H9 (cell line): Measurements from ENCODE around the gene TK2. TPM values are rescaled to one million over a fixed set of nuclear protein-coding genes. Genes with fewer than 3 reads are reported as not detected.

Source experiments
- DNase-seq: peaks from one replicate; pipeline ENCODE4 v3.0.0-alpha.2; 2017
- H2AFZ ChIP-seq: one replicate; pipeline ENCODE4 v1.6.1; 2013; ENCODE audit warnings: mild to moderate bottlenecking, low read length, control low read depth, moderate library complexity
- H2AK5ac ChIP-seq: 2 replicates; pipeline ENCODE4 v1.6.1; 2013; ENCODE audit warnings: low read length, control low read depth, mixed read lengths; ENCODE audit not compliant: insufficient read length
- H2BK120ac ChIP-seq: one replicate; pipeline ENCODE4 v1.6.1; 2013; ENCODE audit warnings: low read depth, mild to moderate bottlenecking, low read length, control low read depth, inconsistent platforms; ENCODE audit not compliant: poor library complexity, severe bottlenecking
- H2BK12ac ChIP-seq: 2 replicates; pipeline ENCODE4 v1.6.1; 2013; ENCODE audit warnings: low read length, control low read depth, mixed read lengths, low read depth; ENCODE audit not compliant: insufficient read length
- H2BK15ac ChIP-seq: 2 replicates; pipeline ENCODE4 v1.6.1; 2013; ENCODE audit warnings: low read depth, low read length, control low read depth
- H2BK20ac ChIP-seq: one replicate; pipeline ENCODE4 v1.6.1; 2013; ENCODE audit warnings: low read depth, mild to moderate bottlenecking, low read length, control low read depth, inconsistent platforms; ENCODE audit not compliant: poor library complexity, severe bottlenecking
- H2BK5ac ChIP-seq: 2 replicates; pipeline ENCODE4 v1.6.1; 2013; ENCODE audit warnings: low read length, control low read depth, mixed read lengths; ENCODE audit not compliant: insufficient read length
- H3K14ac ChIP-seq: 2 replicates; pipeline ENCODE4 v1.6.1; 2013; ENCODE audit warnings: low read length, control low read depth; ENCODE audit not compliant: insufficient read depth
- H3K18ac ChIP-seq: 2 replicates; pipeline ENCODE4 v1.6.1; 2013; ENCODE audit warnings: low read depth, mild to moderate bottlenecking, mixed read lengths, low read length, control low read depth; ENCODE audit not compliant: insufficient read length
- H3K23ac ChIP-seq: 2 replicates; pipeline ENCODE4 v1.6.1; 2013; ENCODE audit warnings: low read length, control low read depth, mixed read lengths, low read depth; ENCODE audit not compliant: insufficient read length
- H3K23me2 ChIP-seq: 2 replicates; pipeline ENCODE4 v1.6.1; 2013; ENCODE audit warnings: low read depth, mild to moderate bottlenecking, mixed read lengths, low read length, control low read depth; ENCODE audit not compliant: insufficient read length, poor library complexity, severe bottlenecking
- H3K27ac ChIP-seq: 2 replicates; pipeline ENCODE4 v1.5.1; 2013; ENCODE audit warnings: low read length, control low read depth, mixed read lengths, low read depth; ENCODE audit not compliant: insufficient read length
- H3K27me3 ChIP-seq: 2 replicates; pipeline ENCODE4 v1.6.1; 2013; ENCODE audit warnings: low read length, control low read depth, inconsistent platforms; ENCODE audit not compliant: insufficient read depth
- H3K4ac ChIP-seq: 2 replicates; pipeline ENCODE4 v1.6.1; 2013; ENCODE audit warnings: low read depth, mild to moderate bottlenecking, control low read depth, inconsistent platforms, low read length, moderate library complexity
- H3K4me1 ChIP-seq: 2 replicates; pipeline ENCODE4 v1.6.1; 2013; ENCODE audit warnings: low read length, control low read depth, inconsistent platforms; ENCODE audit not compliant: insufficient read depth
- H3K4me2 ChIP-seq: 2 replicates; pipeline ENCODE4 v1.6.1; 2013; ENCODE audit warnings: low read length, control low read depth, mixed read lengths; ENCODE audit not compliant: insufficient read length, insufficient read depth
- H3K56ac ChIP-seq: 2 replicates; pipeline ENCODE4 v1.6.1; 2013; ENCODE audit warnings: low read depth, mild to moderate bottlenecking, mixed read lengths, low read length, control low read depth; ENCODE audit not compliant: insufficient read length
- H3K79me1 ChIP-seq: 2 replicates; pipeline ENCODE4 v1.6.1; 2013; ENCODE audit warnings: low read depth, mild to moderate bottlenecking, moderate library complexity, low read length, control low read depth, inconsistent platforms; ENCODE audit not compliant: insufficient read depth, poor library complexity, severe bottlenecking
- H3K79me2 ChIP-seq: 2 replicates; pipeline ENCODE4 v1.6.1; 2013; ENCODE audit warnings: low read length, control low read depth, inconsistent platforms; ENCODE audit not compliant: insufficient read depth
- H3K9ac ChIP-seq: 2 replicates; pipeline ENCODE4 v1.6.1; 2013; ENCODE audit warnings: low read length, control low read depth, mixed read lengths; ENCODE audit not compliant: insufficient read length; ENCODE audit errors: extremely low read depth
- H3K9me3 ChIP-seq: one replicate; pipeline ENCODE4 v1.6.1; 2013; ENCODE audit warnings: low read depth, low read length, inconsistent platforms; ENCODE audit not compliant: control insufficient read depth
- H3T11ph ChIP-seq: one replicate; pipeline ENCODE4 v1.6.1; 2013; ENCODE audit warnings: mild to moderate bottlenecking, low read length, control low read depth, inconsistent platforms
- H4K20me1 ChIP-seq: one replicate; pipeline ENCODE4 v1.6.1; 2013; ENCODE audit not compliant: control insufficient read depth, insufficient read length, insufficient read depth
- H4K5ac ChIP-seq: 2 replicates; pipeline ENCODE4 v1.6.1; 2013; ENCODE audit warnings: low read depth, mild to moderate bottlenecking, mixed read lengths, low read length, control low read depth; ENCODE audit not compliant: insufficient read length
- H4K8ac ChIP-seq: replicated peaks from 2 replicates; pipeline ENCODE4 v1.6.1; 2013; ENCODE audit warnings: low read length, control low read depth, mixed read lengths, low read depth; ENCODE audit not compliant: insufficient read length
- H4K91ac ChIP-seq: 2 replicates; pipeline ENCODE4 v1.6.1; 2013; ENCODE audit warnings: low read depth, mild to moderate bottlenecking, moderate library complexity, mixed read lengths, low read length, control low read depth; ENCODE audit not compliant: insufficient read length
- H3K27ac Mint-ChIP-seq, 3 experiments: 2 replicates in 2 of 3; 3 replicates in 1 of 3; pipeline ENCODE4 v1.8.0; 2020 to 2021; ENCODE audit warnings: mixed read lengths in 3 of 3, mild to moderate bottlenecking in 1 of 3, moderate library complexity in 1 of 3
- H3K27me3 Mint-ChIP-seq: 2 replicates; pipeline ENCODE4 v1.8.0; 2021; ENCODE audit warnings: low read depth, mild to moderate bottlenecking, moderate library complexity, mixed read lengths
- H3K36me3 Mint-ChIP-seq, 3 experiments: 2 replicates in 2 of 3; 3 replicates in 1 of 3; pipeline ENCODE4 v1.8.0; 2020 to 2021; ENCODE audit warnings: low read depth in 3 of 3, mixed read lengths in 3 of 3; ENCODE audit not compliant: insufficient read depth in 1 of 3
- H3K4me1 Mint-ChIP-seq, 2 experiments: 2 replicates each; pipeline ENCODE4 v1.8.0; 2020; ENCODE audit warnings: mixed read lengths in 2 of 2
- H3K4me3 Mint-ChIP-seq, 2 experiments: 2 replicates in 1 of 2; 3 replicates in 1 of 2; pipeline ENCODE4 v1.8.0; 2020 to 2021; ENCODE audit warnings: mild to moderate bottlenecking in 2 of 2, mixed read lengths in 2 of 2, moderate library complexity in 1 of 2
- H3K9me3 Mint-ChIP-seq, 2 experiments: 2 replicates in 1 of 2; 3 replicates in 1 of 2; pipeline ENCODE4 v1.8.0; 2020; ENCODE audit warnings: mild to moderate bottlenecking in 2 of 2, mixed read lengths in 2 of 2, moderate library complexity in 1 of 2
- WGBS: extraction: QIAGEN DNeasy Blood & Tissue Kit; methylation state at CpG from one replicate; pipeline ENCODE4 v1.1.7; 2013; ENCODE audit warnings: missing lambda C conversion rate, low lambda C conversion rate, mixed read lengths; ENCODE audit not compliant: insufficient read length; ENCODE audit errors: extremely low coverage; 5-methylcytosine and 5-hydroxymethylcytosine counted together
- total RNA-seq: library from RNA; stranded (reverse); gene quantifications from 2 replicates; pipeline ENCODE4 v1.2.1, GENCODE V29; 2021
- TF ChIP-seq, protein P1 (sequence below): fragments of 200-600 bp; sonication (generic); conservative IDR thresholded peaks from 3 replicates; pipeline ENCODE4 v1.8.0; 2021; ENCODE audit warnings: antibody characterized with exemption, mild to moderate bottlenecking

TK2 gene
- total RNA-seq, 1 experiment from 2014 or later = 5.2 TPM

DNA sequence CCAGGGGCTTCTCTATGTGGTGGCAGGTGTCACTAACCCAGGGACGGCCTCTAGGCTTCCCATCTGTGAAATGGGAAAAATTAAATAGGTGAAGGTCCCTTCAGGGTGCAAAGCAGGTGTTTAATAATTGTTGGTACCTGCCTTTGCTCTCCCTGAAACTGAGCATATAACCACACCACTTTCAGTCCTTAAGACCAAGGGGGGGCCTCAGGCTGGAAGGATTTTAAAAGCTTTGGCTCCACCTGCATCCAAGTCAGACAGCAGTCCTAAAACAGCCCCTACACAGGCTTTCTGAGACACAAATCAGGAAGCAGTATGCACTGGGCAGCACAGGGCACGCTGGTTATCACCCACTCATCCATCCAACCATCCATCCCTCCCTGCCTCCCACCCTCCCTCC, 55.0 kb downstream of the TK2 start:
- Histone ChIP-seq H3K56ac (no peak overlapping the region), H3K27me3 (no peaks in the 10 kb centered on the region), H3K79me1 (no peaks in the 10 kb centered on the region), H3K23ac (no peak overlapping the region), H3K18ac (no peak overlapping the region), H2BK15ac (no peak overlapping the region), H2BK5ac (no peak overlapping the region), H4K8ac (no peak overlapping the region), H3K79me2 (no peaks in the 10 kb centered on the region), H4K5ac (no peak overlapping the region), H2BK120ac (no peak overlapping the region), H3K14ac (no peak overlapping the region), H2BK12ac (no peak overlapping the region), H3K9me3 (no peaks in the 10 kb centered on the region), H3K27ac (no peak overlapping the region), H4K20me1 (no peaks in the 10 kb centered on the region), H2BK20ac (no peak overlapping the region), H3K23me2 (no peaks in the 10 kb centered on the region), H3K4me1 (no peaks in the 10 kb centered on the region), H3K9ac (no peak overlapping the region), H4K91ac (no peak overlapping the region), H3T11ph (no peak overlapping the region), H3K4me2 (no peak overlapping the region), H3K4ac (no peak overlapping the region), H2AK5ac (no peak overlapping the region), H2AFZ (no peak overlapping the region)
- TF ChIP-seq, protein P1, sequence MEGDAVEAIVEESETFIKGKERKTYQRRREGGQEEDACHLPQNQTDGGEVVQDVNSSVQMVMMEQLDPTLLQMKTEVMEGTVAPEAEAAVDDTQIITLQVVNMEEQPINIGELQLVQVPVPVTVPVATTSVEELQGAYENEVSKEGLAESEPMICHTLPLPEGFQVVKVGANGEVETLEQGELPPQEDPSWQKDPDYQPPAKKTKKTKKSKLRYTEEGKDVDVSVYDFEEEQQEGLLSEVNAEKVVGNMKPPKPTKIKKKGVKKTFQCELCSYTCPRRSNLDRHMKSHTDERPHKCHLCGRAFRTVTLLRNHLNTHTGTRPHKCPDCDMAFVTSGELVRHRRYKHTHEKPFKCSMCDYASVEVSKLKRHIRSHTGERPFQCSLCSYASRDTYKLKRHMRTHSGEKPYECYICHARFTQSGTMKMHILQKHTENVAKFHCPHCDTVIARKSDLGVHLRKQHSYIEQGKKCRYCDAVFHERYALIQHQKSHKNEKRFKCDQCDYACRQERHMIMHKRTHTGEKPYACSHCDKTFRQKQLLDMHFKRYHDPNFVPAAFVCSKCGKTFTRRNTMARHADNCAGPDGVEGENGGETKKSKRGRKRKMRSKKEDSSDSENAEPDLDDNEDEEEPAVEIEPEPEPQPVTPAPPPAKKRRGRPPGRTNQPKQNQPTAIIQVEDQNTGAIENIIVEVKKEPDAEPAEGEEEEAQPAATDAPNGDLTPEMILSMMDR = no peak
- peaks cover 2 to 3% of the 10 kb centered on the region in 2 experiments for H3K4me1 Mint-ChIP-seq
- no peak for DNase-seq
- no peak overlapping the region for H3K4me3 Mint-ChIP-seq
- H3K27ac Mint-ChIP-seq = no peak overlapping the region
- peaks cover 10 to 17% of the 10 kb centered on the region in 2 experiments for H3K9me3 Mint-ChIP-seq
- peaks cover 3 to 8% (median 7%) of the 10 kb centered on the region in 3 experiments; a peak in 4 of 7 replicates for H3K36me3 Mint-ChIP-seq
- no CpG with 5 or more reads among the region's 2 CpGs for WGBS
- peaks cover 27% of the 10 kb centered on the region for H3K27me3 Mint-ChIP-seq
